Uterus (tissue), 4 donors: ENCODE measurements around the gene SIVA1. TPM values are rescaled to one million over a fixed set of nuclear protein-coding genes. Genes with fewer than 3 reads are reported as not detected.
"Not testable (repeated sequence)": the region's sequence is repeated elsewhere in the genome, so short reads cannot be mapped to it uniquely, and the experiment has no call there.

Source experiments
- DNase-seq, 2 donors: peaks; one replicate each; pipeline ENCODE4 v3.0.0-alpha.2; 2019 to 2020
- H3K27ac ChIP-seq, 2 donors: fragments of 200-600 bp; sonication (generic); 1 replicate in 1 of 2; 2 replicates in 1 of 2; pipeline ENCODE4 v1.5.1; 2016 to 2018
- H3K27me3 ChIP-seq, 2 donors: fragments of 200-600 bp; sonication (generic); one replicate each; pipeline ENCODE4 v1.5.1; 2018 to 2019; ENCODE audit warnings: control low read depth in 1 of 2
- H3K36me3 ChIP-seq, 2 donors: fragments of 200-600 bp; sonication (generic); one replicate each; pipeline ENCODE4 v1.5.1; 2019; ENCODE audit warnings: control low read depth in 1 of 2
- H3K4me1 ChIP-seq, 2 donors: fragments of 200-600 bp; sonication (generic); one replicate each; pipeline ENCODE4 v1.5.1; 2018 to 2019; ENCODE audit warnings: control low read depth in 1 of 2
- H3K4me3 ChIP-seq, 2 donors: fragments of 200-600 bp; sonication (generic); 1 replicate in 1 of 2; 2 replicates in 1 of 2; pipeline ENCODE4 v1.5.1; 2018 to 2019; ENCODE audit warnings: mild to moderate bottlenecking in 1 of 2
- H3K9me3 ChIP-seq, 2 donors: fragments of 200-600 bp; sonication (generic); one replicate each; pipeline ENCODE4 v1.5.1; 2019; ENCODE audit warnings: control low read depth in 1 of 2
- POLR2A ChIP-seq, 2 donors: fragments of 450-650 bp; IDR thresholded peaks; one replicate each; pipeline ENCODE4 v1.6.1; 2016; ENCODE audit warnings: antibody characterized with exemption in 2 of 2, mild to moderate bottlenecking in 1 of 2, moderate library complexity in 1 of 2
- intact Hi-C: fragments of 100-400 bp; cut with DNase I; formaldehyde crosslinking; loops from one replicate; pipeline ENCODE4 v1.15.1; 2023; ENCODE audit warnings: low total_unique reads
- total RNA-seq, 4 donors: library from RNA; depleted of rRNA in 3 of 4; stranded (reverse); fragments of >200 nt in 3 of 4; gene quantifications; one replicate each; pipeline versions ENCODE4 v1.1.0 to v1.2.4, GENCODE V29; 2014 to 2023
- TF ChIP-seq, protein P1 (sequence below), 4 experiments: fragments of 200-600 bp in 2 of 4; fragments of 450-650 bp in 2 of 4; sonication (generic) in 2 of 4; IDR thresholded peaks; one replicate each; pipeline ENCODE4 v1.5.1; 2016 to 2019; ENCODE audit warnings: antibody characterized with exemption in 4 of 4, mild to moderate bottlenecking in 2 of 4, moderate library complexity in 1 of 4
- donor health status: DM: yes; HTN: yes; CAD: no.

The SIVA1 gene
- total RNA-seq, 4 donors from 2014 or later: 79.4 to 366 (median 239) TPM

DNA sequence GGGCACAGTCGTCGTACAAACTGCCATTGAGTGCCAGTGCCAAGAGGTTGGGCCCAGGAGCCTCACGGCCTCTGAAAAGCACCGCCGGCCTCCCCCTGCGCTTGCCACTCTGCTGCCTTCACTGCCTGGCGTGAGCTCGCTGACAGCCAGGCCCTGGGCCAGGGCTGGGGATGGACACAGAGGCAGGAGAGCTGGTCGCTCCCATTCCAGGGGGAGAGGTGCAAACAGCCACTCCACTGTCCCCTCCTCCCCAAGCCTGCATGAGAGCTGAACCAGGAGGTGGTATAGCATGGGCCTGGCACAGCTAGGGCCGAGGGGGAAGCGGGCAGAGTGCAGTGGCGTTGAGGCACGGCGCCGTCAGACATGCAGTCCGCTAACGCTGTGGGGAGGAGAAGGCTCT lies 24.3 kb upstream of the SIVA1 start:
- peaks cover 0 to 13% of the 10 kb centered on the region in 2 donors for H3K4me1 ChIP-seq
- DNase-seq: no peak
- no peak overlapping the region for H3K4me3 ChIP-seq
- H3K9me3 ChIP-seq: no peaks in the 10 kb centered on the region
- H3K36me3 ChIP-seq: no peaks in the 10 kb centered on the region
- H3K27ac ChIP-seq: no peak overlapping the region
- intact Hi-C loops: no loop called here
- TF ChIP-seq, protein P1, sequence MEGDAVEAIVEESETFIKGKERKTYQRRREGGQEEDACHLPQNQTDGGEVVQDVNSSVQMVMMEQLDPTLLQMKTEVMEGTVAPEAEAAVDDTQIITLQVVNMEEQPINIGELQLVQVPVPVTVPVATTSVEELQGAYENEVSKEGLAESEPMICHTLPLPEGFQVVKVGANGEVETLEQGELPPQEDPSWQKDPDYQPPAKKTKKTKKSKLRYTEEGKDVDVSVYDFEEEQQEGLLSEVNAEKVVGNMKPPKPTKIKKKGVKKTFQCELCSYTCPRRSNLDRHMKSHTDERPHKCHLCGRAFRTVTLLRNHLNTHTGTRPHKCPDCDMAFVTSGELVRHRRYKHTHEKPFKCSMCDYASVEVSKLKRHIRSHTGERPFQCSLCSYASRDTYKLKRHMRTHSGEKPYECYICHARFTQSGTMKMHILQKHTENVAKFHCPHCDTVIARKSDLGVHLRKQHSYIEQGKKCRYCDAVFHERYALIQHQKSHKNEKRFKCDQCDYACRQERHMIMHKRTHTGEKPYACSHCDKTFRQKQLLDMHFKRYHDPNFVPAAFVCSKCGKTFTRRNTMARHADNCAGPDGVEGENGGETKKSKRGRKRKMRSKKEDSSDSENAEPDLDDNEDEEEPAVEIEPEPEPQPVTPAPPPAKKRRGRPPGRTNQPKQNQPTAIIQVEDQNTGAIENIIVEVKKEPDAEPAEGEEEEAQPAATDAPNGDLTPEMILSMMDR (IDR thresholded peaks at IDR 0.05): no peak
- no peak for TF ChIP-seq POLR2A (IDR thresholded peaks at IDR 0.05)
- no peaks in the 10 kb centered on the region for H3K27me3 ChIP-seq

DNA sequence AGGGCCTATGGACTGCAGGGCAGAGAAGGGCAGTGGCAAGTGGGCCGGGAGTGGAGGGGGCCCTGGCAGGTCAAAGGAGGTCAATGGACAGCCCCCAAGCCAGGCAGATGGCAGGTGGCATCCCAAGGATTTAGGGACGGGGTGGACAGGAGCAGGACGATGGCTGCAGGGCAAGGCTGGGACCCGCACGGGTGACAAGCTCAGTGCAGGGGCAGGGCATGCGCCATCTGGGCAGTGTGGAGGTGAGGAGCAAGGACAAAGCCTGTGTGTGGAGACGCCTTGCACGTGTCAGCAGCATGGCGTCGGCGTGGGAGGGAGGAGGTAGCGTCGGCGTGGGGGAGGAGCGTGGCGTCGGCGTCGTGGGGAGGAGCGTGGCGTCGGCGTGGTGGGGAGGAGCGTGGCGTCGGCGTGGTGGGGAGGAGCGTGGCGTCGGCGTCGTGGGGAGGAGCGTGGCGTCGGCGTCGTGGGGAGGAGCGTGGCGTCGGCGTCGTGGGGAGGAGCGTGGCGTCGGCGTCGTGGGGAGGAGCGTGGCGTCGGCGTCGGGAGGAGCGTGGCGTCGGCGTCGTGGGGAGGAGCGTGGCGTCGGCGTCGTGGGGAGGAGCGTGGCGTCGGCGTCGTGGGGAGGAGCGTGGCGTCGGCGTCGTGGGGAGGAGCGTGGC lies 23.6 kb upstream of the SIVA1 start:
- H3K9me3 ChIP-seq, H3K4me1 ChIP-seq, H3K4me3 ChIP-seq, intact Hi-C loops, H3K27ac ChIP-seq, H3K27me3 ChIP-seq, DNase-seq, H3K36me3 ChIP-seq: not testable (repeated sequence)

DNA sequence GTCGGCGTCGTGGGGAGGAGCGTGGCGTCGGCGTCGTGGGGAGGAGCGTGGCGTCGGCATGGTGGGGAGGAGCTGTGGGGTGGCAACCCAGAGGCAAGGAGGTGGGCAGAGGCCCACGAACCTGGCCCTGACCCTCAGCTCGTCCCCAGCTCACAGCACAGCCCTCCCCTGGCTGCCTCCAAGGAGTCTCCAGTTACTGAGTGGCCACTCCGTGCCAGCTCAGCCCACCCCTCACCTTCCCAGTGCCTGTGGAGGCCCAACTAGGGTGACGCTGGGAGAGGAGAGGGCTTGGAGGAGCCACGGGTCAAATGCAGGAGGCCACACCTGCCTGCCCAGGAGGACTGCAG lies 23.1 kb upstream of the SIVA1 start:
- TF ChIP-seq, protein P1 (IDR thresholded peaks at IDR 0.05): no peak
- TF ChIP-seq POLR2A (IDR thresholded peaks at IDR 0.05): no peak
- H3K9me3 ChIP-seq: no peaks in the 10 kb centered on the region
- no peak overlapping the region for H3K4me3 ChIP-seq
- no peak overlapping the region for H3K27ac ChIP-seq
- H3K27me3 ChIP-seq: no peaks in the 10 kb centered on the region
- no peak for DNase-seq
- intact Hi-C loops: no loop called here
- H3K36me3 ChIP-seq: no peaks in the 10 kb centered on the region
- H3K4me1 ChIP-seq: peaks cover 0 to 4% of the 10 kb centered on the region in 2 donors

DNA sequence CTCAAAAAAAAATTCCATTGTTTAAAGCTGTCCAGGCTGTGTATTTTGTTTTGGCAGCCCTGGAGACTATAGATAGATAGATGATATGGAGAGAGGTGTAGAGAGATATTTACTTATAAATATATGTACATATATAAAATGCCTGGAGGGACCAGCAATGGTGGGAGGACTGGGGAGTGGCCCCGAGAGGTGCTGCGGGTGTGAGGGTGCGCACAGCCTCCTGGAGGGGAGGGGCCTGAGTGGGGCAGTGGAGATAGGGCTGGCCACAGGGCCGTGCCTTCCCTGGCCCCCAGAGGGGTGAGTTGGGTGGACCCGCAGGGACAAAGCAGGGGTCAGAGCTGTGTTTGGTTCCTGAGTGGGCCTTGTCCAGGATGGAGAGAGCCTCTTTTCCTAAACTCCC lies 22.5 kb upstream of the SIVA1 start:
- Histone ChIP-seq H3K9me3 (no peaks in the 10 kb centered on the region), H3K36me3 (no peaks in the 10 kb centered on the region), H3K4me3 (no peak overlapping the region), H3K4me1 (no peaks in the 10 kb centered on the region), H3K27ac (no peak overlapping the region), H3K27me3 (no peaks in the 10 kb centered on the region)
- no peak for TF ChIP-seq POLR2A (IDR thresholded peaks at IDR 0.05)
- TF ChIP-seq, protein P1 (IDR thresholded peaks at IDR 0.05): no peak
- DNase-seq: no peak
- intact Hi-C loops: no loop called here

DNA sequence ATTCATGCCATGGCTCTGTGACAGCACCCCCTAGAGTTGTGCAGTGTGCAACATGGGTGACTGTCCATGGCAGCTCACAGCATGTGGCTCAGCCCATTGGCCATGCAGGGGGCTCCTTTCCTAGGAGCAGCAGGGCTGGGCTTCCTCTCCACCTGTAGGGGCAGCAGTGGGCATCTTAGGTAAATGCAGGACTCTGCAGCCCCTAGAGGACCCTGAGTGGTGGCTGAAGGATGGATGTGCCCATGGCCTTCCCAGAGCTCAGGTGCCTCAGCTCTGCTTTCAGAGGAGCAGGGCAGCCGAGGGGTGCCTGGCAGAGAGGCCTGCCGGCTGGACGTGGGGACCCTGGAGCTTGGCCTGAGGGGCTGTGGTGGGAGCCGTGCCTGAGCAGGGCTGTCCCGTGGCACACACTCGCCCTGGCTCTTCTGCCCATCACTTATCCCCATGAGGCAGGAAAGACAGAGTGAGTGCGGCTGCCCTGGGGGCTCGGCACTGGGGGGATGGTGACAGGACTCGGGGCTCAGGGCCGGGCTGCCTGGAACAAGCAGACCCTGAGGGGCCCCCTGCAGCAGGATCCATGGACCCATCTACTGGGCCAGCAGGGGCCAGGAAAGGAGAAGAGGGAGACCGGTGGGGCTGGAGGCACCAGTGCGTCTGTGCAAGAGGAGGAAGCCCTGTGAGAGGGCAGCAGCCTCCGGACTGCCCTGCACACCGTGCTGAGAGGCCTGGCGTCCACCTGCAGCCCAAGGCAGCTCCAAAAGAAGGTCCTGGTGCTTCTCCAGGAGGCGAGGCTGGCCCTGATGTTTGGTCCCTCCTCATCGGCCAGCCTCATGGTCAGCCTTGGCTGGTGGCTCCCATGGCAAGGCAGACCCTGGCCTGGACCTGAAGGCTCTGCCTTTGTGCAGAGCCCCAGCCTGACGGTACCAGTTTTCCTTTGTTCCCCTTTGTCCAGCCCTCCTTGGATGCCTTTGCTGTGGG lies 21.3 kb upstream of the SIVA1 start:
- H3K27ac ChIP-seq: no peak overlapping the region
- intact Hi-C loops: no loop called here
- no peak overlapping the region for H3K4me3 ChIP-seq
- no peaks in the 10 kb centered on the region for H3K4me1 ChIP-seq
- no peak for TF ChIP-seq POLR2A (IDR thresholded peaks at IDR 0.05)
- TF ChIP-seq, protein P1 (IDR thresholded peaks at IDR 0.05): no peak
- no peaks in the 10 kb centered on the region for H3K27me3 ChIP-seq
- no peaks in the 10 kb centered on the region for H3K36me3 ChIP-seq
- H3K9me3 ChIP-seq: no peaks in the 10 kb centered on the region
- no peak for DNase-seq
